HL-60 (cell line): ENCODE measurements around the gene FABP6.

Source experiments
- CTCF ChIP-seq: IDR thresholded peaks from one replicate; pipeline ENCODE4 v1.5.1; 2011; ENCODE audit warnings: low read length, control low read depth, inconsistent platforms; ENCODE audit not compliant: insufficient read depth
- POLR2AphosphoS5 ChIP-seq: IDR thresholded peaks from 2 replicates; pipeline ENCODE4 v1.6.1; 2012; ENCODE audit warnings: low read depth

- TF ChIP-seq CTCF (no peak), POLR2AphosphoS5 (no peak)
These were observed 30.9 kb downstream of the FABP6 start for GRCh38 chr5:160260006-160260775.
